Left lung (tissue), 10 donors: ENCODE results near the gene FAM117A. TPM values are rescaled to one million over a fixed set of nuclear protein-coding genes. Genes with fewer than 3 reads are reported as not detected.

ENCODE experiments used
- ATAC-seq: fragments of 200-7000 bp; cut with Tn5 transposase; one replicate; pipeline ENCODE4 v1.9.1; 2020; ENCODE audit warnings: moderate library complexity
- DNase-seq, 4 donors: peaks; one replicate each; pipeline ENCODE4 v3.0.0-alpha.2; 2013 to 2020
- H3K27ac ChIP-seq, 2 donors: fragments of 200-600 bp; sonication (generic) in 1 of 2; one replicate each; pipeline versions ENCODE4 v1.5.0 to v1.8.0; 2020 to 2021
- H3K27me3 ChIP-seq, 2 donors: fragments of 200-600 bp; sonication (generic) in 1 of 2; one replicate each; pipeline versions ENCODE4 v1.5.0 to v1.8.0; 2020 to 2021
- H3K36me3 ChIP-seq, 2 donors: fragments of 200-600 bp; sonication (generic) in 1 of 2; one replicate each; pipeline versions ENCODE4 v1.5.0 to v1.8.0; 2020 to 2021
- H3K4me1 ChIP-seq, 2 donors: fragments of 200-600 bp; one replicate each; pipeline ENCODE4 v1.8.0; 2021
- H3K4me3 ChIP-seq, 2 donors: fragments of 200-600 bp; sonication (generic) in 1 of 2; one replicate each; pipeline versions ENCODE4 v1.5.0 to v1.8.0; 2020 to 2021; ENCODE audit warnings: mild to moderate bottlenecking in 1 of 2
- H3K9me3 ChIP-seq, 2 donors: fragments of 200-600 bp; sonication (generic) in 1 of 2; one replicate each; pipeline versions ENCODE4 v1.5.0 to v1.8.0; 2020 to 2021
- CTCF ChIP-seq, 2 donors: fragments of 200-600 bp; sonication (generic) in 1 of 2; IDR thresholded peaks; one replicate each; pipeline versions ENCODE4 v1.5.0 to v1.8.0; 2021; ENCODE audit warnings: antibody characterized with exemption in 2 of 2
- intact Hi-C, 2 donors: fragments of 100-400 bp; cut with DNase I; formaldehyde crosslinking; loops; one replicate each; pipeline versions ENCODE4 v1.11.2 to v1.14.2; 2022
- polyA plus RNA-seq, 6 donors: library from polyadenylated mRNA; unstranded; fragments of 120-200 nt; gene quantifications; one replicate each; pipeline ENCODE4 v1.2.1, GENCODE V29; 2013; ENCODE audit not compliant: insufficient read length in 6 of 6
- total RNA-seq, 2 donors: library from RNA; stranded (reverse); fragmentation: NEBNext Ultra II Directional; extraction: Animal tissue kit (Norgen Biotek cat#: 25700); gene quantifications; one replicate each; pipeline ENCODE4 v1.2.1, GENCODE V29; 2021
- donor health status: DM: no; HTN: yes; CAD: no.
- donor health status: DM: no; HTN: no; CAD: no.

The FAM117A gene
- total and polyA plus RNA-seq, 8 donors, result 11.9 to 27.1 (median 24.1) TPM

GRCh38 chr17:49784636-49785035 is 20.7 kb upstream of the FAM117A start:
- DNase-seq (no peak), ATAC-seq (no peak)
- peaks cover 4 to 16% of the 10 kb centered on the region in 2 donors for H3K4me1 ChIP-seq

GRCh38 chr17:49783791-49784190 is 19.9 kb upstream of the FAM117A start:
- no peaks in the 10 kb centered on the region for H3K9me3 ChIP-seq
- DNase-seq, result no peak
- H3K4me1 ChIP-seq, result peaks cover 5 to 15% of the 10 kb centered on the region in 2 donors
- no peaks in the 10 kb centered on the region for H3K27me3 ChIP-seq
- H3K4me3 ChIP-seq, result no peak overlapping the region
- ATAC-seq, result no peak
- H3K27ac ChIP-seq, result no peak overlapping the region
- intact Hi-C loops, result loop anchor here in 1 of 2 donors (10.0 kb wide), 1 partner anchor 209 kb away; the partner anchor contains the start of gene NXPH3
- no peaks in the 10 kb centered on the region for H3K36me3 ChIP-seq
- no peak for TF ChIP-seq CTCF (IDR thresholded peaks at IDR 0.05)

More at GRCh38 chr17:49784636-49785035, 20.7 kb upstream of the FAM117A start:
- H3K27ac ChIP-seq, result no peak overlapping the region
- TF ChIP-seq CTCF (IDR thresholded peaks at IDR 0.05), result no peak
- no peaks in the 10 kb centered on the region for H3K36me3 ChIP-seq
- no peak overlapping the region for H3K4me3 ChIP-seq
- intact Hi-C loops, result loop anchor here in 1 of 2 donors (10.0 kb wide), 1 partner anchor 210 kb away; the partner anchor contains the start of gene NXPH3
- no peaks in the 10 kb centered on the region for H3K27me3 ChIP-seq
- H3K9me3 ChIP-seq, result no peaks in the 10 kb centered on the region

GRCh38 chr17:49783071-49783715 is 19.3 kb upstream of the FAM117A start:
- ATAC-seq (no peak), DNase-seq (peak in 1 of 4 donors; percentile 16)
- Histone ChIP-seq H3K27ac (no peak overlapping the region), H3K9me3 (no peaks in the 10 kb centered on the region), H3K4me3 (no peak overlapping the region), H3K4me1 (peaks cover 5 to 15% of the 10 kb centered on the region in 2 donors), H3K27me3 (no peaks in the 10 kb centered on the region), H3K36me3 (no peaks in the 10 kb centered on the region)
- TF ChIP-seq CTCF (IDR thresholded peaks at IDR 0.05), result no peak
- intact Hi-C loops, result loop anchor here in 1 of 2 donors (10.0 kb wide), 1 partner anchor 208 kb away; the partner anchor contains the start of gene NXPH3

- H3K9me3 ChIP-seq, result no peaks in the 10 kb centered on the region
- intact Hi-C loops, result loop anchor here in 1 of 2 donors (5.0 to 10.0 kb wide), 2 partner anchors 72 to 205 kb away; partner anchors contain the start of genes NXPH3 and SLC35B1
- peak in 1 of 2 donors; percentile 33 for TF ChIP-seq CTCF (IDR thresholded peaks at IDR 0.05)
- ATAC-seq (peak; percentile 76), DNase-seq (peak in 1 of 4 donors; percentile 71)
- no peaks in the 10 kb centered on the region for H3K27me3 ChIP-seq
- peaks cover 17 to 19% of the 10 kb centered on the region in 2 donors for H3K4me1 ChIP-seq
- H3K36me3 ChIP-seq, result no peaks in the 10 kb centered on the region
- H3K4me3 ChIP-seq, result no peak overlapping the region
- peak overlapping the region in 1 of 2 donors; percentile 22 for H3K27ac ChIP-seq
Observed at GRCh38 chr17:49779739-49780231, 15.9 kb upstream of the FAM117A start.

- Histone ChIP-seq H3K36me3 (no peaks in the 10 kb centered on the region), H3K27me3 (no peaks in the 10 kb centered on the region), H3K4me1 (peaks cover 17 to 19% of the 10 kb centered on the region in 2 donors), H3K9me3 (no peaks in the 10 kb centered on the region), H3K4me3 (no peak overlapping the region), H3K27ac (peak overlapping the region in 1 of 2 donors; percentile 22)
- ATAC-seq (no peak), DNase-seq (no peak)
- no peak for TF ChIP-seq CTCF (IDR thresholded peaks at IDR 0.05)
- intact Hi-C loops, result loop anchor here in 1 of 2 donors (5.0 kb wide), 1 partner anchor 72 kb away; the partner anchor contains the start of gene SLC35B1
Observed at GRCh38 chr17:49779156-49779738, 15.3 kb upstream of the FAM117A start.
